ENCODE results near the gene OBSCN.

- TF ChIP-seq CTCF (IDR thresholded peaks at IDR 0.05; ENCODE audit: low read depth, low read length, missing input control), result no peak
- no peak for TF ChIP-seq RXRA (IDR thresholded peaks at IDR 0.05)
- no peak for TF ChIP-seq ATF3 (IDR thresholded peaks at IDR 0.05)
- TF ChIP-seq SP1 (IDR thresholded peaks at IDR 0.05), result no peak
- no peak for TF ChIP-seq REST (IDR thresholded peaks at IDR 0.05)
- no peak for TF ChIP-seq GABPA (IDR thresholded peaks at IDR 0.05 in 1 of 2, conservative IDR thresholded peaks at IDR 0.05 in 1 of 2)
- TF ChIP-seq MAX (IDR thresholded peaks at IDR 0.05), result no peak
- no peak for TF ChIP-seq TAF1 (conservative IDR thresholded peaks at IDR 0.05)
- TF ChIP-seq EGR1 (IDR thresholded peaks at IDR 0.05; ENCODE audit: low read depth in 2 of 2), result no peak
- TF ChIP-seq HNF4G (IDR thresholded peaks at IDR 0.05), result no peak
- TF ChIP-seq RAD21 (IDR thresholded peaks at IDR 0.05), result no peak
- no peak for TF ChIP-seq YY1 (IDR thresholded peaks at IDR 0.05)
- no peak for TF ChIP-seq HNF4A (conservative IDR thresholded peaks at IDR 0.05)
- TF ChIP-seq ZBTB33 (IDR thresholded peaks at IDR 0.05), result no peak
These were observed 10.8 kb downstream of the OBSCN start for GRCh38 chr1:228218513-228219244.
